NCI-H460 (cell line): ENCODE data around the gene GALNT12. TPM values are rescaled to one million over a fixed set of nuclear protein-coding genes. Genes with fewer than 3 reads are reported as not detected.

Experiments
- DNase-seq: peaks from one replicate; pipeline ENCODE4 v3.0.0-alpha.2; 2016; ENCODE audit warnings: low read depth; ENCODE audit errors: extremely low read depth
- total RNA-seq: library from RNA; depleted of rRNA; stranded (reverse); fragments of >200 nt; shearing (Covaris generic); gene quantifications from 2 replicates; pipeline ENCODE4 v1.2.3, GENCODE V29; 2014

The GALNT12 gene
- total RNA-seq, 1 experiment from 2014 or later: 8.6 TPM

DNA sequence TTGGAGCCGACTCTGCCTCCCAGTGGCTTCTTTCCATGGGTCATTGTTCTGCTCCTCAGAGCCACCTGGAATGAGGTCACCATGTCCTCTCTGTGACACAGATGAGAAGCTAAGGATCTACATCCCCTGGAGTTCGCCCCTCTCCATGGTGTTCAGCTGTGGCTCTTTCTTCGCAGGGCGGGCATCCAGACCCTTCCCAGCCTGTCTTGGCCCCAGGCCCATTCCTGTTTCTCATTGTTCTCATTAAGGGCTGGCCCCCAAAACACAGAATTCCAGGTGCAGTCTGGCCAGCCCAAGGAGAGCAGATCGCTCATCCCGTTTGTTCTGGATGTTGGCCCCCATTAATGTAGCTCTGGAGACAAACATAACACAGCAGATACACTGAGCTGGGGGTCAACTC is 69.8 kb downstream of the GALNT12 start:
- no peak for DNase-seq

DNA sequence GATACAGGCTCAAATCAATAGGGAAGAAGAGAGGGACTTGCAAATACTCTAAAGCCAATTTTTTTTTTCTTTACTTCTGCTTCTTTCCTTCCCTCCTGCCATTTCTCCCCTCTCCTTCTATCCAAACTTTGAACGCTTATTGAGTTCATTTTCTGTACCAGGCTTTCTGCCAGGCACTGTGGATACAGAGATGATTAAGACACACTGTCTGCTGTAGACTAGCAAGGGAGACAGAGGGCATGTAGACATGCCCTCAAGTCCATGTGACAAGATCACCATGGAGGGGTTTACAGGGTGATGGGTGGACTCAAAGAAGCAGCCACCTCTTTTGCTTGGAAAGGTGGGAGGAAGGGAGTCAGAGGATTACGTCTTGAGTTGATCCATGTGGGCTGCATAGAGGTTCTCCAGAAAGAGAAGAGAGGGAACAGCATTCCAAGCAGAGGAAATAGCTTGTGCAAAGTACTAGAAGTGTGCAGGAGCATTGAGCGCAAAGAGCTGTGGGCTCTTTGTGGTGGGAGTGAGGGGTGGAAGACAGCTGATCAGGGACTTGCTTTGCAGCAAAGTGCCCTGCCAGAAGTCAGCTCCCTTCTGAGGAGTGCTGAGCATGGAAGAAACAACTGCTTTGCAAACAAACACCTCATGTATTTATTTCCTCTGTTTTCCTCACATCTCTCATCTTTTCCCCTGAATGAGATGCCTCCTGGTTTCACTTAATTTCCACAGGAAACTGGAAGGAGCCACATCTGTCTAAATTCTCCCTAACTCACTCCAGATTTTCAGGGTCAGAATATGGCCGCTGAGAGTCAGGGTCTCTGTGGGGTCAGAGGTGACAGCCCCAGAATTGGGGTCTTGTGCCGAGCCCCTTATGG is 71.9 kb downstream of the GALNT12 start:
- no peak for DNase-seq

DNA sequence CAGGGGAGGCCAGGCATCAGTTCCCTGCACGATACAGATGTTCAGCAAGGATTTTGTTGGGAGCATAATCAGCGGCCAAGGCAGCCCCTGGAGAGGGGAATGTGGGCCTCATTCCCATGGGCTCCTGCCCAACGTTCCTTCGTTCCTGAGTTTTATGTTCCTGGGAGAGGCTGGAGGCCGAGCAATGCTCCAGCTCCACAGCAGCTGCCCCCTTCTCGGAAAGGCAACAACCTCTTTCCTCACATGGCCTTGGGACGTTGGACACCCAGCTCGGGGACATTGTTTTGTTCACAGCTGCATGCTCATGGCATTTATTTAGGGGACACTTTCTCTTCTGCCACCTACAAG is 72.5 kb downstream of the GALNT12 start:
- DNase-seq: no peak

GRCh38 chr9:98880311-98881015 is 73.0 kb downstream of the GALNT12 start:
- DNase-seq: no peak

DNA sequence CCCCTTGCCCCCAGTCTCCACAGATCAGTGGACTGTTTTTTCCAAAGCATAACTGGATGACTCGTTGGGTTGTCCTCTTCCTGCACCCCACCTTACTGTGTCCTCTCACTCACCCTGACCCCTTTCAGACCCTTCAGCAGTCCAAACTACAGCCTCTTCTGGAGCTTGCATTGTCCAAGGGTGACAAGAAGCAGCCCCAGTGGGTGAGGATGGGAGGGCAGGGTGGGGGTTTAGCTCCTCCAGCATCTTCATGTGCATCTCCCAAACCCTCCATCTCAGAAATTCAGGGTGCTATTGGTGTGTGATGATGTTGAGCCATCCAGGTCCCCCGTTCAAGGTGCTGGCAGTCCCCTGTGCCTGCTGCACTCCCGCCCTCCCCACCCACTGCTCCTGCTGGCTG is 73.9 kb downstream of the GALNT12 start:
- no peak for DNase-seq

DNA sequence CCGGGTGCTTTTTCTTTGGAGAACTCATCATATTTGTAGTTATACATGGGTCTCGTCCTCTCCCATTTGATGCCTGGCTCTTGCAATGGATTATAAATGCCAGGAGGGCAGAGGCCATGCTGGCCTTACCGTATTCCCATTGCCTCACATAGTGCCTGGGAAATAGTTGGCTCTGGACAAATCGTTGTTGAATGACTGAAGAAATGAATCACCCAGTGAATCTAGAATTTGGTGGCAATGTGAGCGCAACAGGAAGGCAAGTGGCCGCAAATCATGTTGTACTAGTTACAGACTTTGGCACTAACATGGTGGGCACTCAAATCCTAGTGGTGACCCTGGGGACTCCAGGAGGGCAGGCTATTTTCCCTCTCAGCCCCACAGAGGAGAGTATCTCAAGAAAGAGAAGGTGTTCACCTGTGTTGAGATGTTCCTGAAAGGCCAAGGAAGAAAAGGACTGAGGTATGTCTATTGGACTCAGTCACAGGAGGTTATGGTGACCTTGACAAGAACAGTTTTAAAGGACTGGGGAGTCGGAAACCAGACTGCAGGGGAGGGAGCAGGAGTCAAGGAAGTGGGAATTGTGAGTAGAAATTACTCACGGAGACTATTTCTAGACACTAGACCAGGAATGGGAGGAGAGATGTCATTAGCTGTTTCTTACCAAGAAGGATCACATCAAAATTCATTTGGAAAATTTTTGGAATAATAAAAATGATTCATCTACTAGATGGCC is 74.5 kb downstream of the GALNT12 start:
- no peak for DNase-seq

- DNase-seq: no peak
These were observed 75.1 kb downstream of the GALNT12 start for GRCh38 chr9:98882569-98882923.

DNA sequence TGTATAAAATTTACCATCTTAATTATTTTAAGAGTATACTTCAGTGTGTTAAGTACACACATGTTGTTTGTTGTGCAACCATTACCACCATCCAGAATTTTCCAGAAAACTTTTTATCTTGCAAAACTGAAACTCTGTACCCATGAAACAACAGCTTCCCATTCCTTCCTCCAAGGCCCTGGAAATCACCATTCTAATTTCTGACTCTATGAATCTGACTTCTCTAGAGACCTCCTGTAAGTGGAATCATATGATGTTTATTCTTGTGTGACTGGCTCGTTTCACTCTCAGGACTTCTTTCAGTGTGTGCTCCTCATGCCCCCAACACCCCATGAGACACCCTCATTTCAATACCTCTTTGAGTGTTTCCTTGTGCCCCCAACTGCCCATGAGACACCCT is 75.8 kb downstream of the GALNT12 start:
- DNase-seq: no peak

GRCh38 chr9:98884849-98885248 is 77.4 kb downstream of the GALNT12 start:
- DNase-seq: no peak

GRCh38 chr9:98885575-98886295 is 78.3 kb downstream of the GALNT12 start:
- DNase-seq: no peak

DNA sequence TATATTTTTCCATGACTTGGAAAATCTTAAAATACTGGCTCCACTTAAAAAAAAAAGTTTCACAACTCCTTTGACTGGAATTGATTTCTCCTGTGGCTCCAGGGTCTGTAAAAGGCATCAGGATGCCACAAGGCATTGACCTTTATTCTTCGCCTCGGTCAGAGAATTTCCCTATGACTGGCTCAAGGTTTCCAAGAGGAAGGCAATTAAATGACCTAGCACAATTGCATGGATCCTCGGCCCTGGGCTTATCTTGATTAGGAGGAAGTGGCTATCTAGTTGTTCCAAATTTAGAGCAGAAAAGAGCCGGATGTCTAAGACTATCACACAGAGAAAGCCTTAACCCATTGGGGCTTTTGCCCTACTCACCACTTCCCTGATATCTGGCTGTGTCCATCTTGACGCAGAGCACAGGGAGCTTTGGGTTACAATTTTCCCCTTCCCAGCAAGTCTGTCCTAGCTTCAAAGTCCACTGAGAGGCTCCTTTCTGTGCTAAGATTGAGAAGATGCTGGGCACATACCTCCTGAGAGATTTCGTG is 79.3 kb downstream of the GALNT12 start:
- no peak for DNase-seq

DNA sequence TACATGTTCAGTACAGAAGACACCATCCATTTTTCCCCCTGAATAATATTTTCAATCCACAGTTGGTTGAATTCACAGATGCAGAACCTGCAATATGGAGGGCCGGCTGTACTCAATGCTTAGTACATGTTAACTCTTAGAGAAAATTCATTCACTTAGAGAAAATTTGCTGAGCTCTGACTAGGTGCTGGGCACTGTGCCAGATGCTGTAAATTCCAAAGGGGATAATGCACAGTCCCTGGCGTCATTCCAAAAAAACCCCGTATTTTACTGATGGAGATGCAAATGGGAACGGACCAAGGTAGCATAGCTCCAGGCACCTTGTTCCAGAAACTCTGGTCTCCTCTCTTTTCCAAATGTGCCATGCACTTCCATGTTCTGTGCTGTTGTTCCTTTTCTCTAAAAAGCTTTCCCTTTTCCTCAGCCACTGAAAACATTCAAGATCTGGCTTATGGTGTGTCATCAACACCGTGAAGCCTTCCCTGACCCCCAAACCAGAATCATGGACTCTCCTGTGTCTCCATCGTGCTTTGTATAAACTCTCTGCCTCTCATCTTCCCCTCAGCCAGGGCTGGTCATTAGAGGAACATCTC is 80.5 kb downstream of the GALNT12 start:
- DNase-seq: no peak

DNA sequence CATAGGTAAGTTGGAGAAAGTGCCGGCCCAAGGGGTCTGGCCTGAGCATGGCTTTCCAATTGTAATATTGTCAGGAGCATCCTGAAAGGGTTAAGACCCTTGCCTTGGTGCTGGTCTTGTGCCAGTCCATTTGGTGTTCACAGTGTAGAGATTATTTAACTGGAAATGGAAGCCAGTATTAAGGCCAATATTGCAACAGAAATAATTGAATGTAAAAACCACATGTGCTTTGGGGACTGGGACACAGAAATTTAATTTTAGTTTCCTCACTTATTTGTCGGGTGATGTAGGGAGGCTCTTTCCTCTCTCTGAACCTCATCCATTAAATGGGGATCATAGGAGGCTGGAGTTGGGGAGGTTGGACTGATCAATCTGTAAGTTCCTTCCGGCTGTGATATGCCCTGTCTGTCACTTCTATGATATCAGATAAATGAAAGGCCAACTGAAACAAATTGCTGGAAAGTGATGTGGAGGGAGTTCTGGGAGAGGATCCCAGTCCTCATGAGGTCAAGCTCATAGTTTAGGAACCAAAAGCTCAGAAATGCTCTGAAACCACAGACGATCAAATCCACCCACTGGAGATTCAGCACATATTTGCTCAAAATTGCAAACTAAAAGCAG is 81.4 kb downstream of the GALNT12 start:
- no peak for DNase-seq

- no peak for DNase-seq
These were observed 82.8 kb downstream of the GALNT12 start for GRCh38 chr9:98890256-98890655.

DNA sequence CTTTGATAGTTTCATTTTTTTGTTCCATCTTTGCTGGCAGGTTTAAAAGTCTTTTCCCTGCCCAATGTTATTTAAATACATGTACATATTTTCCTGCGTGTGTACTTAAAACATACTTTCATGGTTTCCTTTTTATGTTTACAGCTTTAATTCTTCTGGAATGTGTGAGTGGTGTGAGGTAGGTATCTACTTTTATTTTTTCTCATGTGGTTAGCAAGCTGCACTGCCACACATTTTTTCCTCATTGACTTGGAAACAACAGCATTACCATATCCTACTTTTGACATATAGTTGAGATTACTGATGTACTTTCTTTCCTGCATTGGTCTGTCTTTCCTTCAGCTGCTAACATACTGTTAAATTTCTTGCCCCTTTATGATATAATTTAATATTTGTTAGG is 84.8 kb downstream of the GALNT12 start:
- no peak for DNase-seq

- no peak for DNase-seq
These were observed 85.2 kb downstream of the GALNT12 start for GRCh38 chr9:98892690-98893089.

GRCh38 chr9:98894171-98894570 is 86.7 kb downstream of the GALNT12 start:
- no peak for DNase-seq

DNA sequence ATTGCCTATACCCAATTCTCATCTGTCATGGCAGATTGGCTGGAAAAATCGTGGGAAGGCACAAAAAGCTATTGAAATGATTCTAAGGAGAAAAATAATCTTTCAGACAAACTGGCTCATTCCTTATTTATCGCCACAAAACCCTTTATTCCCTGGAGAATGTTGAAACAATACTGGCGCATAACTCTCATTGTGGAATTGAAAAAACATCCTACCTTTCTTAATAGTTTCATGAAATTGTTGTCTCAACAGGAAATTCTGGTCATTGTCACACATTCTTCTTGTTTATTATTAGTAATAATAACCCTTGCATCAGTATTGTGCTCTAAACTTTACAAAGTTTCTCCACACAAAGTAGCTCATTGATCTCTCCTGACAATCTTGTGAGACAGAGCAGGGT is 87.3 kb downstream of the GALNT12 start:
- no peak for DNase-seq

DNA sequence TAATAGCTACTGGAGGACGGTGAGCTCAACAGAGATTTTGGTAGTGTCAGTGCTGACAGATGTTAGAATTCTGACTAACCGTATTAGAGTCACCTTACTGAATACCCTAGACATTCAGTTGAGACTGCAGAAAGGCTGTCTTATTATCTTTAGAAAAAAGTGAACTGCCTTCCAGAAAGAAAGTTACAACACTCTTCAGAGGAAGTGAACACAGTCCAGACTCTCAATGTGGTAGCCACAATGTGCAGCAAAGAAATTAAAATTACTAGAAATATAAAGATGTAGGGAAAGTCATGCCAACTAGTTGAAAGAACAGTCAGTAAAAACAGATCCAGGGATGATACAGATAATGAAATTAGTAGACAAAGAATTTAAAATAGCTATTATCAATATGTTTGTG is 89.2 kb downstream of the GALNT12 start:
- DNase-seq: no peak

GRCh38 chr9:98897745-98898144 is 90.3 kb downstream of the GALNT12 start:
- no peak for DNase-seq
